Subcutaneous abdominal adipose tissue (tissue), 5 donors: Measurements from ENCODE around the gene RNF222.
A peak's percentile ranks its signal among the peaks of the same experiment; 100 is the strongest.

Experiments
- H3K27ac ChIP-seq: one replicate; pipeline ENCODE4 v1.7.0; 2013; ENCODE audit warnings: low read depth, mild to moderate bottlenecking, inconsistent platforms, low read length, moderate library complexity
- H3K27me3 ChIP-seq, 5 donors: one replicate each; pipeline ENCODE4 v1.7.0; 2013; ENCODE audit warnings: low read length in 5 of 5, inconsistent platforms in 1 of 5; ENCODE audit not compliant: control insufficient read depth in 5 of 5, insufficient read depth in 4 of 5
- H3K36me3 ChIP-seq, 5 donors: one replicate each; pipeline ENCODE4 v1.7.0; 2013; ENCODE audit warnings: low read length in 5 of 5; ENCODE audit not compliant: control insufficient read depth in 5 of 5, insufficient read depth in 5 of 5
- H3K4me1 ChIP-seq, 5 donors: one replicate each; pipeline ENCODE4 v1.7.0; 2013; ENCODE audit warnings: low read length in 5 of 5, mild to moderate bottlenecking in 3 of 5, moderate library complexity in 1 of 5; ENCODE audit not compliant: control insufficient read depth in 5 of 5, insufficient read depth in 5 of 5
- H3K4me3 ChIP-seq, 5 donors: one replicate each; pipeline ENCODE4 v1.7.0; 2013; ENCODE audit warnings: low read length in 5 of 5, low read depth in 1 of 5
- H3K9ac ChIP-seq, 5 donors: one replicate each; pipeline ENCODE4 v1.7.0; 2013; ENCODE audit warnings: low read length in 5 of 5, mild to moderate bottlenecking in 4 of 5, moderate library complexity in 3 of 5
- H3K9me3 ChIP-seq, 5 donors: one replicate each; pipeline ENCODE4 v1.7.0; 2013; ENCODE audit warnings: low read length in 5 of 5; ENCODE audit not compliant: control insufficient read depth in 5 of 5
- donor health status: healthy.
- donor health status: healthy.
- donor health status: healthy.
- donor health status: healthy.
- donor health status: healthy.

RNF222 gene

DNA sequence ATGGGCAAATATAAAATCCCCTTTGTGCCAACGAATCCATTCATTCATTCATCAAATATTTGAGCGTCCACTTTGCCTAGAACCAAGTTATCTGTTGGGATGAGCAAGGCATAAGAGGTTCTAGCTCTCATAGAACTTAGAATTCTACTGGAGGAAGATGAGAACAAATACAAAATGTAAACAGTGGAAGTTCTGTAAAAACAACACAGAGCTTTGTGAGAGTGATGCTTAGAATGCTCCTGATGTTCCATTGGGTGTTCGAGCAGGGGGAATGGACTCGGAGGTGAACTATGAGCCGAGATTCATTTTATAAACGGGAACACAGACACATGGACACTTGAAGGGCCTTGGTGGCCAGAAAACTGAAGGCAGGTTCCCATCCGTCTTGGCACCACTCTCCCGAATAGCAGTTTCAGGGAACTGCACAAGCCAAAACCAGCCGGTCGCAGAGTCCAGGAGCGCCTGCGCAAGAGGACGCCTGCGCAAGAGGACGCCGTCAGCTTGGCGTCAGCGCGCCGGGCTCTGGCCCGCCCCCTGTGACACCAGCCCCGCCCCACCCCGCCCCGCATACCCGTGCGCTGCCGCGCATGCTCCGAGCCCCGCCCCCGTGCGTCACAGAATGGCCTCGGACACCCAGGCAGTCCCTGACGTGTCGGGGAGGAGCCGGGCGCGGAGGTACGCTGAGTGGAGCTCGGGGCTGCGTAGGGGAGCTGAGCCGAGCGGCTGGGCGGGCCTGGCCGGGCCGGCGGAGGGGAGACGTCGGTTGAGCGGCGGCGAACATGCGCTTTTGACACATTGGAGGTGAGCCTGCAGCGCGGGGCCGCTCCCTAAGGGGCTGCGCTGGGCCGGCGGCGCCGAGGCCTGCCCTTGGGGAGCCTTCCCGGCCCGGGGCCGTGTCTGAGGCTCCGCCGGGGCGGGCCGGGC is 37.9 kb upstream of the RNF222 start, which contains the start of gene NDEL1:
Gene NDEL1 (plus strand): TSS at position 640 of the 924 bp plus-strand sequence. CDS start 8,388 bp downstream, outside the sequence.
- Histone ChIP-seq H3K9ac (peak within 1 kb of the TSS; percentile 81 to 100 (median 92)), H3K9me3 (no peaks in the 10 kb centered on the region), H3K36me3 (peaks cover 4 to 8% (median 4%) of the 10 kb centered on the region in 5 donors), H3K27ac (peak within 1 kb of the TSS; percentile 99), H3K4me3 (peak within 1 kb of the TSS; percentile 87 to 93 (median 92)), H3K27me3 (no peaks in the 10 kb centered on the region), H3K4me1 (peaks cover 6 to 40% (median 31%) of the 10 kb centered on the region in 5 donors)

DNA sequence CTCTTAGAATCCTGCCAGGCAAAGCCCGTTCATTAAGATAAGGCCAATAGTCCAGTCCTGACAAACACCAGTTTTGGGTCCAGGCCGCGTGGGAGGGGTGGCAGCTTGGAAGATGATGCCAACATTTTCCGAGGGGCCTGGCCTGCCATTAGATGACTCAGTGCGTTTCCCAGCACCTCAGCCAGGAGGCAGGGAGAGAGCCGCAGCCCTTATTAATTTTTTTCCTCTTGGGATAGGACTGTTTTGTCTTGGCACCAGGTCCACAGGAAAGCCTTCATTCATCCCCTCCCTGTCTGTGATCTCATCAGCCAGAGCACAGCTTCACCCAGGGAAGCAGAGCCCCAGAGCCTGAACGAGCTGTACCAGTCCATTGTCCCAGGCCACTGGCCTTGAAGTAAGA is 33.3 kb upstream of the RNF222 start:
- Histone ChIP-seq H3K4me3 (no peak overlapping the region), H3K27ac (peak overlapping the region; percentile 62), H3K4me1 (peaks cover 6 to 22% (median 20%) of the 10 kb centered on the region in 5 donors)

DNA sequence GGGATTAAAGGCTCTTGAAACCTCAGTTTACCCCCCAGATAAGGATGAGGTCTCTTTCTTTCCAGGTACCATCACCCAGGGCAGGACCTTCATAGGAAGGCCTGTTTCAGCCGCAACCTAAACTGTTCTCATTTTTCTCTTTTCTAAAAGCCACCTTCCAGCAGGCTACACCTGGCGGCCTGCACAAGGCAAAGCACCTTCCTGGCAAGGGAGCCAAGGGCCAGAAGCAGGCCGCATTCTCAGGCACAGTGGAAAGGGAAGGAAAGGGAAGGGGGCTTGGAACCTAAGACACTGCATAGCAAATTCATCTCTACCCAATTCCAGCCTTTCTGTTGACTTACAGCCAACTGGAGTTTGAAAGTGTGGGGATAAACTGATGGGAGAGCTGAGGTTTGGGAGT is 29.2 kb upstream of the RNF222 start:
- Histone ChIP-seq H3K4me1 (peaks cover 6 to 23% (median 18%) of the 10 kb centered on the region in 5 donors), H3K4me3 (no peak overlapping the region), H3K36me3 (no peaks in the 10 kb centered on the region), H3K9ac (no peak overlapping the region), H3K27ac (no peak overlapping the region), H3K9me3 (no peaks in the 10 kb centered on the region), H3K27me3 (no peaks in the 10 kb centered on the region)

More for the DNA sequence above, 33.3 kb upstream of the RNF222 start:
- Histone ChIP-seq H3K36me3 (no peaks in the 10 kb centered on the region), H3K9ac (peak overlapping the region in 2 of 5 donors; percentile 43), H3K9me3 (no peaks in the 10 kb centered on the region), H3K27me3 (no peaks in the 10 kb centered on the region)

GRCh38 chr17:8426094-8426720 is 28.6 kb upstream of the RNF222 start:
- Histone ChIP-seq H3K4me3 (no peak overlapping the region), H3K27ac (no peak overlapping the region), H3K4me1 (peaks cover 4 to 24% (median 19%) of the 10 kb centered on the region in 5 donors), H3K27me3 (no peaks in the 10 kb centered on the region), H3K9ac (no peak overlapping the region), H3K36me3 (no peaks in the 10 kb centered on the region), H3K9me3 (no peaks in the 10 kb centered on the region)

DNA sequence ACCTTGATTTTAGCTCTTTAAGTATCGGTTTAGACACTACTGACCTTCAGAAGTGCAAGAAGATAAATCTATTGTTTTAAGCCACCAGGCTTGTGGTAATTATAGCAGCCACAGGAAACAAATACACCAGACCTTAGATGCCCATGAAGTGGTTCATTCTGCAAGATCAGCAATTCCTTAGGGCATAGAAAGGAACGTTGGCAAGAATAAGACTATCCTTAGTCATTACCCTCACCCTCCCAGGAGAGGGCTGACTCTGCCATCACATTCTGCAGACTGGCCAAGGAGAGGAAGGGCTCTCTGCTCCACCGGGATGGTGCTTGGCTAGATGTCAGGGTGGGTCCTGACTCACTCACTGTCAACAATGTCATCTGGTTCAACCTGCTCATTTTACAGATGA is 23.9 kb upstream of the RNF222 start:
- Histone ChIP-seq H3K27ac (peak overlapping the region; percentile 82), H3K4me1 (peaks cover 8 to 29% (median 26%) of the 10 kb centered on the region in 5 donors)

GRCh38 chr17:8420041-8420934 is 22.7 kb upstream of the RNF222 start:
- Histone ChIP-seq H3K36me3 (no peaks in the 10 kb centered on the region), H3K4me1 (peaks cover 8 to 29% (median 26%) of the 10 kb centered on the region in 5 donors), H3K9me3 (no peaks in the 10 kb centered on the region), H3K27me3 (no peaks in the 10 kb centered on the region), H3K4me3 (no peak overlapping the region), H3K27ac (peak overlapping the region; percentile 82), H3K9ac (peak overlapping the region; percentile 4 to 59 (median 33))

More for the DNA sequence above, 23.9 kb upstream of the RNF222 start:
- Histone ChIP-seq H3K36me3 (no peaks in the 10 kb centered on the region), H3K9me3 (no peaks in the 10 kb centered on the region), H3K4me3 (peak overlapping the region in 2 of 5 donors; percentile 25 to 29), H3K9ac (no peak overlapping the region), H3K27me3 (no peaks in the 10 kb centered on the region)

- H3K4me1 ChIP-seq, result peaks cover 8 to 29% (median 26%) of the 10 kb centered on the region in 5 donors
- H3K36me3 ChIP-seq, result no peaks in the 10 kb centered on the region
- no peaks in the 10 kb centered on the region for H3K27me3 ChIP-seq
- H3K9ac ChIP-seq, result no peak overlapping the region
- H3K9me3 ChIP-seq, result no peaks in the 10 kb centered on the region
- peak overlapping the region; percentile 82 for H3K27ac ChIP-seq
- H3K4me3 ChIP-seq, result no peak overlapping the region
Observed at GRCh38 chr17:8419305-8419704, 21.7 kb upstream of the RNF222 start.

DNA sequence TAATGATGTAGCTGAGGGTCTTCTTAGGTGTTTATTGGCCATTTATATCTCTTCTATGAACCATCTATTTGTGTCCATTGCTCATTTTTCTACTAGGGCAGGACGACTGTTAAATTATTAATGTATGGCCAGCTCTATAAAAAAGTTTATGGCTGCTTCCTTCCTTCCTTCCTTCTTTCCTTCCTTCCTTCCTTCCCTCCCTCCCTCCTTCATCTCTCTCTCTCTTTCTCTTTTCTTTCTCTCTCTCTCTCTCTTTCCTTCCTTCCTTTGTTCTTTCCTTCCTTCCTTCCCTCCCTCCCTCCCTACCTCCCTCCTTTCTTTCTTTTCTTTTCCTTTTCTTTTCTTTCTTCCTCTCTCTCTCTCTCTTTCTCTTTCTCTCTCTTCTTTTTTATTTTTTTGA is 20.8 kb upstream of the RNF222 start:
- Histone ChIP-seq H3K9ac (no peak overlapping the region), H3K9me3 (no peaks in the 10 kb centered on the region), H3K27ac (no peak overlapping the region), H3K36me3 (no peaks in the 10 kb centered on the region), H3K4me1 (peaks cover 8 to 30% (median 26%) of the 10 kb centered on the region in 5 donors), H3K27me3 (no peaks in the 10 kb centered on the region), H3K4me3 (no peak overlapping the region)

DNA sequence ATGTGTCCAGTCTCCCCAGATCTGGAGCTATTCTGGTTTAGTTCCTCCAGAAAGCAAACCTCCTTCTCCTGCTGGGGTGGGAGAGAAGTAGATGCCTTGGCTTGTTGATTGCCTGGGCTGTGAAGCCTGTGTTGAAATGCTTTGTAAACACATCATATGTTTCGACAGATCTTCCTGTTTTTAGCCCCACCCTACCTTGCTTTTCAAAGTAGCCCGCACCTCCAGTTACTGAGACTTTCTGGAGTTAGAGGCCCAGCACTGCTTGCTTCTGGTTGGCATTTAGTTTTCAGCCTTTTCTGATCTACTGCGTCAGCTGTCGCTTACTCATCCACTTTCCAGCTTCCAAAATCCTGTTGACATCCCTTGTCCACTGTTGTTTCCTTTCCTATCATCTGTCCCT is 20.2 kb upstream of the RNF222 start:
- no peak overlapping the region for H3K9ac ChIP-seq
- H3K36me3 ChIP-seq, result no peaks in the 10 kb centered on the region
- H3K9me3 ChIP-seq, result no peaks in the 10 kb centered on the region
- H3K4me3 ChIP-seq, result no peak overlapping the region
- H3K27me3 ChIP-seq, result no peaks in the 10 kb centered on the region
- H3K27ac ChIP-seq, result no peak overlapping the region
- peaks cover 8 to 35% (median 31%) of the 10 kb centered on the region in 5 donors for H3K4me1 ChIP-seq
